GM23338 (cell line): ENCODE measurements around the gene CNOT4. TPM values are rescaled to one million over a fixed set of nuclear protein-coding genes. Genes with fewer than 3 reads are reported as not detected.

Source experiments
- ATAC-seq: fragments of 200-7000 bp; cut with Tn5 transposase; 3 replicates; pipeline ENCODE4 v1.9.1; 2020
- DNase-seq: peaks from one replicate; pipeline ENCODE4 v3.0.0-alpha.2; 2015; ENCODE audit warnings: low spot score
- H2AFZ ChIP-seq: fragments of 200-600 bp; sonication (generic); 2 replicates; pipeline ENCODE4 v1.8.0; 2016; ENCODE audit warnings: antibody characterized with exemption, mild to moderate bottlenecking, moderate library complexity
- H3F3A ChIP-seq: fragments of 200-600 bp; sonication (generic); replicated peaks from 2 replicates; pipeline ENCODE4 v1.8.0; 2017; ENCODE audit warnings: antibody characterized with exemption, mixed run types, low read depth
- H3K27ac ChIP-seq: fragments of 200-600 bp; sonication (generic); 2 replicates; pipeline ENCODE4 v1.6.1; 2016; ENCODE audit warnings: low read depth
- H3K27me3 ChIP-seq: fragments of 200-600 bp; sonication (generic); 2 replicates; pipeline ENCODE4 v1.8.0; 2016; ENCODE audit warnings: mild to moderate bottlenecking, mixed run types, moderate library complexity; ENCODE audit not compliant: insufficient read depth
- H3K36me3 ChIP-seq: fragments of 200-600 bp; sonication (generic); 2 replicates; pipeline ENCODE4 v1.8.0; 2016; ENCODE audit warnings: mild to moderate bottlenecking; ENCODE audit not compliant: insufficient read depth
- H3K4me1 ChIP-seq: fragments of 200-600 bp; sonication (generic); 2 replicates; pipeline ENCODE4 v1.8.0; 2016; ENCODE audit warnings: mild to moderate bottlenecking, moderate library complexity; ENCODE audit not compliant: insufficient read depth
- H3K4me2 ChIP-seq: fragments of 200-600 bp; sonication (generic); 2 replicates; pipeline ENCODE4 v1.7.1; 2017; ENCODE audit warnings: mixed run types
- H3K4me3 ChIP-seq: fragments of 200-600 bp; sonication (generic); 2 replicates; pipeline ENCODE4 v1.6.1; 2016; ENCODE audit warnings: mixed run types
- H3K79me2 ChIP-seq: fragments of 200-600 bp; sonication (generic); replicated peaks from 2 replicates; pipeline ENCODE4 v1.8.0; 2017; ENCODE audit warnings: mild to moderate bottlenecking; ENCODE audit not compliant: insufficient read depth
- H3K9me2 ChIP-seq: fragments of 200-600 bp; sonication (generic); 2 replicates; pipeline ENCODE4 v1.8.0; 2017; ENCODE audit not compliant: insufficient read depth
- H4K20me1 ChIP-seq: fragments of 200-600 bp; sonication (generic); replicated peaks from 2 replicates; pipeline ENCODE4 v1.8.0; 2017; ENCODE audit warnings: mild to moderate bottlenecking; ENCODE audit not compliant: insufficient read depth
- H3K27ac Mint-ChIP-seq: 2 replicates; pipeline ENCODE4 v1.8.0; 2020; ENCODE audit warnings: inconsistent platforms, mild to moderate bottlenecking, moderate library complexity, mixed read lengths
- H3K27me3 Mint-ChIP-seq: 3 replicates; pipeline ENCODE4 v1.8.0; 2022; ENCODE audit warnings: low read depth, mild to moderate bottlenecking, moderate library complexity, mixed read lengths, inconsistent platforms; ENCODE audit not compliant: insufficient read depth, poor library complexity
- H3K36me3 Mint-ChIP-seq: 3 replicates; pipeline ENCODE4 v1.8.0; 2021; ENCODE audit warnings: low read depth, mild to moderate bottlenecking, inconsistent platforms, moderate library complexity, mixed read lengths
- H3K4me1 Mint-ChIP-seq: 3 replicates; pipeline ENCODE4 v1.8.0; 2020; ENCODE audit warnings: mild to moderate bottlenecking, inconsistent platforms, mixed read lengths
- H3K4me3 Mint-ChIP-seq: 3 replicates; pipeline ENCODE4 v1.8.0; 2021; ENCODE audit warnings: moderate library complexity, mild to moderate bottlenecking, inconsistent platforms, mixed read lengths
- H3K9me3 Mint-ChIP-seq: 3 replicates; pipeline ENCODE4 v1.8.0; 2020; ENCODE audit warnings: moderate library complexity, mild to moderate bottlenecking, inconsistent platforms, mixed read lengths
- CREB1 ChIP-seq: fragments of 250-450 bp; sonication (Bioruptor Pico); IDR thresholded peaks from 2 replicates; pipeline ENCODE4 v1.5.0; 2020; ENCODE audit warnings: low read depth, mild to moderate bottlenecking, moderate library complexity
- EZH2 ChIP-seq: fragments of 200-600 bp; sonication (generic); IDR thresholded peaks from one replicate; pipeline ENCODE4 v1.8.0; 2017; ENCODE audit warnings: antibody characterized with exemption, mild to moderate bottlenecking, low read depth; ENCODE audit not compliant: unreplicated experiment
- EZH2phosphoT487 ChIP-seq: fragments of 200-600 bp; sonication (generic); IDR thresholded peaks from one replicate; pipeline ENCODE4 v1.8.1; 2018; ENCODE audit warnings: antibody characterized with exemption; ENCODE audit not compliant: unreplicated experiment
- JUNB ChIP-seq: IDR thresholded peaks from one replicate; pipeline ENCODE4 v1.6.1; 2016; ENCODE audit warnings: antibody characterized with exemption; ENCODE audit not compliant: unreplicated experiment
- NANOG ChIP-seq: IDR thresholded peaks from 2 replicates; pipeline ENCODE4 v1.6.1; 2016; ENCODE audit warnings: antibody characterized with exemption, borderline replicate concordance
- POLR2AphosphoS5 ChIP-seq: IDR thresholded peaks from 2 replicates; pipeline ENCODE4 v1.6.1; 2016; ENCODE audit warnings: antibody characterized with exemption, low read depth
- STAT1 ChIP-seq: IDR thresholded peaks from one replicate; pipeline ENCODE4 v1.6.1; 2016; ENCODE audit warnings: antibody characterized with exemption; ENCODE audit not compliant: unreplicated experiment
- ZNF114 ChIP-seq: fragments of 250-450 bp; sonication (Bioruptor Pico); IDR thresholded peaks from 2 replicates; pipeline ENCODE4 v1.5.0; 2020; ENCODE audit warnings: mild to moderate bottlenecking, moderate library complexity
- ZNF331 ChIP-seq: fragments of 250-450 bp; sonication (Bioruptor Pico); IDR thresholded peaks from 2 replicates; pipeline ENCODE4 v1.5.0; 2020; ENCODE audit warnings: low read depth, mild to moderate bottlenecking, moderate library complexity
- polyA plus RNA-seq: library from polyadenylated mRNA; unstranded; fragments of >200 nt; fragmentation: Nextera tagmentation; extraction: Ambion mirVana; gene quantifications from 2 replicates; pipeline ENCODE4 v1.2.1, GENCODE V29; 2016
- total RNA-seq: library from RNA; depleted of rRNA; stranded (reverse); fragments of >200 nt; shearing (Covaris generic); gene quantifications from 2 replicates; pipeline ENCODE4 v1.2.3, GENCODE V29; 2014
- TF ChIP-seq, protein P1 (sequence below): IDR thresholded peaks from one replicate; pipeline ENCODE4 v1.6.1; 2018; ENCODE audit warnings: antibody characterized with exemption; ENCODE audit not compliant: unreplicated experiment
- TF ChIP-seq, protein P2 (sequence below): fragments of 250-450 bp; sonication (Bioruptor Pico); IDR thresholded peaks from 2 replicates; pipeline ENCODE4 v1.5.0; 2020; ENCODE audit warnings: mild to moderate bottlenecking, moderate library complexity
- TF ChIP-seq, protein P3 (sequence below), 2 experiments: fragments of 200-600 bp in 1 of 2; sonication (generic) in 1 of 2; conservative IDR thresholded peaks; 2 replicates each; pipeline versions ENCODE4 v1.5.1 to v1.6.1; 2016 to 2017; ENCODE audit warnings: antibody characterized with exemption in 2 of 2, low read depth in 2 of 2, mild to moderate bottlenecking in 2 of 2, moderate library complexity in 1 of 2
- TF ChIP-seq, protein P4 (sequence below): IDR thresholded peaks from 2 replicates; pipeline ENCODE4 v1.6.1; 2016; ENCODE audit warnings: antibody characterized with exemption

CNOT4 gene
- total and polyA plus RNA-seq, 2 experiments from 2014 or later = 18.9 to 26.2 TPM

DNA sequence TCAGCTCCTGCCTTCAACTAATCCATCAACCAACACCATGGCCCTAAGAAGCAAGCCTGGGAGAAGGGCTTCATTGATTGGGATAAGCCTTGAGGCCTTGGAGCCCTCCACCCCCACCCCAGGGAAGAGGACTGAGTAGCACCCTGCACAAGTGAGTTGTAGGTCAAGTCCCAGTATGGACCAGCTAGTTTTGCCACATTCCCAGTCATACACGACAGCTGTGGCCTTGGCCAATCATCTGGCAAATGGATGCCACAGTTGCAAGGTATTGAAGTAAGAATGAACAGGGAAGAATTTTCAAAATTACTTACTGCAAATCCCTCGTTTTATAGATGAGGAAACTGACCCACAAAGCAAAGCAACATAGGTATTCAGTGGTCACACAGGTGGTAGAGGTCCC, 166.5 kb downstream of the CNOT4 start:
- DNase-seq = no peak
- TF ChIP-seq NANOG = no peak
- TF ChIP-seq STAT1 = no peak
- TF ChIP-seq EZH2phosphoT487 = no peak
- TF ChIP-seq POLR2AphosphoS5 = no peak
- TF ChIP-seq EZH2 = no peak
- TF ChIP-seq, protein P1, sequence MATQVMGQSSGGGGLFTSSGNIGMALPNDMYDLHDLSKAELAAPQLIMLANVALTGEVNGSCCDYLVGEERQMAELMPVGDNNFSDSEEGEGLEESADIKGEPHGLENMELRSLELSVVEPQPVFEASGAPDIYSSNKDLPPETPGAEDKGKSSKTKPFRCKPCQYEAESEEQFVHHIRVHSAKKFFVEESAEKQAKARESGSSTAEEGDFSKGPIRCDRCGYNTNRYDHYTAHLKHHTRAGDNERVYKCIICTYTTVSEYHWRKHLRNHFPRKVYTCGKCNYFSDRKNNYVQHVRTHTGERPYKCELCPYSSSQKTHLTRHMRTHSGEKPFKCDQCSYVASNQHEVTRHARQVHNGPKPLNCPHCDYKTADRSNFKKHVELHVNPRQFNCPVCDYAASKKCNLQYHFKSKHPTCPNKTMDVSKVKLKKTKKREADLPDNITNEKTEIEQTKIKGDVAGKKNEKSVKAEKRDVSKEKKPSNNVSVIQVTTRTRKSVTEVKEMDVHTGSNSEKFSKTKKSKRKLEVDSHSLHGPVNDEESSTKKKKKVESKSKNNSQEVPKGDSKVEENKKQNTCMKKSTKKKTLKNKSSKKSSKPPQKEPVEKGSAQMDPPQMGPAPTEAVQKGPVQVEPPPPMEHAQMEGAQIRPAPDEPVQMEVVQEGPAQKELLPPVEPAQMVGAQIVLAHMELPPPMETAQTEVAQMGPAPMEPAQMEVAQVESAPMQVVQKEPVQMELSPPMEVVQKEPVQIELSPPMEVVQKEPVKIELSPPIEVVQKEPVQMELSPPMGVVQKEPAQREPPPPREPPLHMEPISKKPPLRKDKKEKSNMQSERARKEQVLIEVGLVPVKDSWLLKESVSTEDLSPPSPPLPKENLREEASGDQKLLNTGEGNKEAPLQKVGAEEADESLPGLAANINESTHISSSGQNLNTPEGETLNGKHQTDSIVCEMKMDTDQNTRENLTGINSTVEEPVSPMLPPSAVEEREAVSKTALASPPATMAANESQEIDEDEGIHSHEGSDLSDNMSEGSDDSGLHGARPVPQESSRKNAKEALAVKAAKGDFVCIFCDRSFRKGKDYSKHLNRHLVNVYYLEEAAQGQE = no peak
- no peak for TF ChIP-seq JUNB
- TF ChIP-seq, protein P2, sequence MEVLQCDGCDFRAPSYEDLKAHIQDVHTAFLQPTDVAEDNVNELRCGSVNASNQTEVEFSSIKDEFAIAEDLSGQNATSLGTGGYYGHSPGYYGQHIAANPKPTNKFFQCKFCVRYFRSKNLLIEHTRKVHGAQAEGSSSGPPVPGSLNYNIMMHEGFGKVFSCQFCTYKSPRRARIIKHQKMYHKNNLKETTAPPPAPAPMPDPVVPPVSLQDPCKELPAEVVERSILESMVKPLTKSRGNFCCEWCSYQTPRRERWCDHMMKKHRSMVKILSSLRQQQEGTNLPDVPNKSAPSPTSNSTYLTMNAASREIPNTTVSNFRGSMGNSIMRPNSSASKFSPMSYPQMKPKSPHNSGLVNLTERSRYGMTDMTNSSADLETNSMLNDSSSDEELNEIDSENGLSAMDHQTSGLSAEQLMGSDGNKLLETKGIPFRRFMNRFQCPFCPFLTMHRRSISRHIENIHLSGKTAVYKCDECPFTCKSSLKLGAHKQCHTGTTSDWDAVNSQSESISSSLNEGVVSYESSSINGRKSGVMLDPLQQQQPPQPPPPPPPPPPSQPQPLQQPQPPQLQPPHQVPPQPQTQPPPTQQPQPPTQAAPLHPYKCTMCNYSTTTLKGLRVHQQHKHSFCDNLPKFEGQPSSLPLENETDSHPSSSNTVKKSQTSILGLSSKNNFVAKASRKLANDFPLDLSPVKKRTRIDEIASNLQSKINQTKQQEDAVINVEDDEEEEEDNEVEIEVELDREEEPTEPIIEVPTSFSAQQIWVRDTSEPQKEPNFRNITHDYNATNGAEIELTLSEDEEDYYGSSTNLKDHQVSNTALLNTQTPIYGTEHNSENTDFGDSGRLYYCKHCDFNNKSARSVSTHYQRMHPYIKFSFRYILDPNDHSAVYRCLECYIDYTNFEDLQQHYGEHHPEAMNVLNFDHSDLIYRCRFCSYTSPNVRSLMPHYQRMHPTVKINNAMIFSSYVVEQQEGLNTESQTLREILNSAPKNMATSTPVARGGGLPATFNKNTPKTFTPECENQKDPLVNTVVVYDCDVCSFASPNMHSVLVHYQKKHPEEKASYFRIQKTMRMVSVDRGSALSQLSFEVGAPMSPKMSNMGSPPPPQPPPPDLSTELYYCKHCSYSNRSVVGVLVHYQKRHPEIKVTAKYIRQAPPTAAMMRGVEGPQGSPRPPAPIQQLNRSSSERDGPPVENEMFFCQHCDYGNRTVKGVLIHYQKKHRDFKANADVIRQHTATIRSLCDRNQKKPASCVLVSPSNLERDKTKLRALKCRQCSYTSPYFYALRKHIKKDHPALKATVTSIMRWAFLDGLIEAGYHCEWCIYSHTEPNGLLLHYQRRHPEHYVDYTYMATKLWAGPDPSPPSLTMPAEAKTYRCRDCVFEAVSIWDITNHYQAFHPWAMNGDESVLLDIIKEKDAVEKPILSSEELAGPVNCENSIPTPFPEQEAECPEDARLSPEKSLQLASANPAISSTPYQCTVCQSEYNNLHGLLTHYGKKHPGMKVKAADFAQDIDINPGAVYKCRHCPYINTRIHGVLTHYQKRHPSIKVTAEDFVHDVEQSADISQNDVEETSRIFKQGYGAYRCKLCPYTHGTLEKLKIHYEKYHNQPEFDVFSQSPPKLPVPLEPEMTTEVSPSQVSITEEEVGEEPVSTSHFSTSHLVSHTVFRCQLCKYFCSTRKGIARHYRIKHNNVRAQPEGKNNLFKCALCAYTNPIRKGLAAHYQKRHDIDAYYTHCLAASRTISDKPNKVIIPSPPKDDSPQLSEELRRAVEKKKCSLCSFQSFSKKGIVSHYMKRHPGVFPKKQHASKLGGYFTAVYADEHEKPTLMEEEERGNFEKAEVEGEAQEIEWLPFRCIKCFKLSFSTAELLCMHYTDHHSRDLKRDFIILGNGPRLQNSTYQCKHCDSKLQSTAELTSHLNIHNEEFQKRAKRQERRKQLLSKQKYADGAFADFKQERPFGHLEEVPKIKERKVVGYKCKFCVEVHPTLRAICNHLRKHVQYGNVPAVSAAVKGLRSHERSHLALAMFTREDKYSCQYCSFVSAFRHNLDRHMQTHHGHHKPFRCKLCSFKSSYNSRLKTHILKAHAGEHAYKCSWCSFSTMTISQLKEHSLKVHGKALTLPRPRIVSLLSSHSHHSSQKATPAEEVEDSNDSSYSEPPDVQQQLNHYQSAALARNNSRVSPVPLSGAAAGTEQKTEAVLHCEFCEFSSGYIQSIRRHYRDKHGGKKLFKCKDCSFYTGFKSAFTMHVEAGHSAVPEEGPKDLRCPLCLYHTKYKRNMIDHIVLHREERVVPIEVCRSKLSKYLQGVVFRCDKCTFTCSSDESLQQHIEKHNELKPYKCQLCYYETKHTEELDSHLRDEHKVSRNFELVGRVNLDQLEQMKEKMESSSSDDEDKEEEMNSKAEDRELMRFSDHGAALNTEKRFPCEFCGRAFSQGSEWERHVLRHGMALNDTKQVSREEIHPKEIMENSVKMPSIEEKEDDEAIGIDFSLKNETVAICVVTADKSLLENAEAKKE (CRISPR knock-in tag) = no peak
- TF ChIP-seq, protein P3, sequence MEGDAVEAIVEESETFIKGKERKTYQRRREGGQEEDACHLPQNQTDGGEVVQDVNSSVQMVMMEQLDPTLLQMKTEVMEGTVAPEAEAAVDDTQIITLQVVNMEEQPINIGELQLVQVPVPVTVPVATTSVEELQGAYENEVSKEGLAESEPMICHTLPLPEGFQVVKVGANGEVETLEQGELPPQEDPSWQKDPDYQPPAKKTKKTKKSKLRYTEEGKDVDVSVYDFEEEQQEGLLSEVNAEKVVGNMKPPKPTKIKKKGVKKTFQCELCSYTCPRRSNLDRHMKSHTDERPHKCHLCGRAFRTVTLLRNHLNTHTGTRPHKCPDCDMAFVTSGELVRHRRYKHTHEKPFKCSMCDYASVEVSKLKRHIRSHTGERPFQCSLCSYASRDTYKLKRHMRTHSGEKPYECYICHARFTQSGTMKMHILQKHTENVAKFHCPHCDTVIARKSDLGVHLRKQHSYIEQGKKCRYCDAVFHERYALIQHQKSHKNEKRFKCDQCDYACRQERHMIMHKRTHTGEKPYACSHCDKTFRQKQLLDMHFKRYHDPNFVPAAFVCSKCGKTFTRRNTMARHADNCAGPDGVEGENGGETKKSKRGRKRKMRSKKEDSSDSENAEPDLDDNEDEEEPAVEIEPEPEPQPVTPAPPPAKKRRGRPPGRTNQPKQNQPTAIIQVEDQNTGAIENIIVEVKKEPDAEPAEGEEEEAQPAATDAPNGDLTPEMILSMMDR (conservative IDR thresholded peaks at IDR 0.05; ENCODE audit: low read depth in 2 of 2) = no peak
- no peak for TF ChIP-seq ZNF331
- TF ChIP-seq, protein P4, sequence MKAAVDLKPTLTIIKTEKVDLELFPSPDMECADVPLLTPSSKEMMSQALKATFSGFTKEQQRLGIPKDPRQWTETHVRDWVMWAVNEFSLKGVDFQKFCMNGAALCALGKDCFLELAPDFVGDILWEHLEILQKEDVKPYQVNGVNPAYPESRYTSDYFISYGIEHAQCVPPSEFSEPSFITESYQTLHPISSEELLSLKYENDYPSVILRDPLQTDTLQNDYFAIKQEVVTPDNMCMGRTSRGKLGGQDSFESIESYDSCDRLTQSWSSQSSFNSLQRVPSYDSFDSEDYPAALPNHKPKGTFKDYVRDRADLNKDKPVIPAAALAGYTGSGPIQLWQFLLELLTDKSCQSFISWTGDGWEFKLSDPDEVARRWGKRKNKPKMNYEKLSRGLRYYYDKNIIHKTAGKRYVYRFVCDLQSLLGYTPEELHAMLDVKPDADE = no peak
- no peak for TF ChIP-seq ZNF114
- TF ChIP-seq CREB1 (CRISPR knock-in tag) = no peak
- no peak for ATAC-seq
- no peak overlapping the region for H2AFZ ChIP-seq
- no peak overlapping the region for H3K4me2 ChIP-seq
- no peaks in the 10 kb centered on the region for H3F3A ChIP-seq
- H3K4me3 Mint-ChIP-seq = no peak overlapping the region
- no peaks in the 10 kb centered on the region for H4K20me1 ChIP-seq
- H3K4me1 Mint-ChIP-seq = no peaks in the 10 kb centered on the region
- H3K27ac Mint-ChIP-seq = no peak overlapping the region
- no peaks in the 10 kb centered on the region for H3K79me2 ChIP-seq
- H3K36me3 Mint-ChIP-seq = no peaks in the 10 kb centered on the region
- H3K4me1 ChIP-seq = no peaks in the 10 kb centered on the region
- H3K27me3 ChIP-seq = no peaks in the 10 kb centered on the region
- H3K27me3 Mint-ChIP-seq = peaks cover 4% of the 10 kb centered on the region
- no peak overlapping the region for H3K27ac ChIP-seq
- no peaks in the 10 kb centered on the region for H3K9me2 ChIP-seq
- no peaks in the 10 kb centered on the region for H3K9me3 Mint-ChIP-seq
- H3K4me3 ChIP-seq = no peak overlapping the region
- H3K36me3 ChIP-seq = no peaks in the 10 kb centered on the region
